Thymus (tissue), 11 donors: Measurements from ENCODE around the gene CTCF. TPM values are rescaled to one million over a fixed set of nuclear protein-coding genes. Genes with fewer than 3 reads are reported as not detected.

ENCODE experiments used
- DNase-seq, 9 donors: peaks; one replicate each; pipeline ENCODE4 v3.0.0-alpha.2; 2013; ENCODE audit warnings: low spot score in 9 of 9, low read depth in 6 of 9, missing footprints in 1 of 9
- H3K27ac ChIP-seq, 2 donors: one replicate each; pipeline ENCODE4 v1.5.1; 2013; ENCODE audit warnings: control low read depth in 1 of 2, low read depth in 1 of 2, low read length in 1 of 2, mild to moderate bottlenecking in 1 of 2, moderate library complexity in 1 of 2
- H3K27me3 ChIP-seq, 2 donors: one replicate each; pipeline ENCODE4 v1.5.1; 2013; ENCODE audit warnings: low read length in 1 of 2; ENCODE audit not compliant: control insufficient read depth in 2 of 2, insufficient read depth in 1 of 2
- H3K36me3 ChIP-seq, 2 donors: one replicate each; pipeline ENCODE4 v1.5.1; 2013; ENCODE audit warnings: low read length in 1 of 2, mild to moderate bottlenecking in 1 of 2, moderate library complexity in 1 of 2; ENCODE audit not compliant: control insufficient read depth in 2 of 2, insufficient read depth in 2 of 2
- H3K4me1 ChIP-seq, 2 donors: one replicate each; pipeline ENCODE4 v1.5.1; 2013; ENCODE audit warnings: low read length in 2 of 2; ENCODE audit not compliant: control insufficient read depth in 2 of 2, insufficient read depth in 2 of 2
- H3K4me3 ChIP-seq, 2 donors: one replicate each; pipeline ENCODE4 v1.5.1; 2013; ENCODE audit warnings: low read length in 2 of 2, control low read depth in 1 of 2, mild to moderate bottlenecking in 1 of 2
- H3K9me3 ChIP-seq, 2 donors: one replicate each; pipeline ENCODE4 v1.5.1; 2013; ENCODE audit warnings: low read length in 1 of 2, mild to moderate bottlenecking in 1 of 2; ENCODE audit not compliant: control insufficient read depth in 2 of 2, insufficient read depth in 1 of 2
- WGBS: extraction: QIAGEN DNeasy Blood & Tissue Kit; methylation state at CpG from one replicate; pipeline ENCODE4 v1.1.7; 2013; 5-methylcytosine and 5-hydroxymethylcytosine counted together
- polyA plus RNA-seq: library from polyadenylated mRNA; stranded (reverse); fragments of 200-250 nt; gene quantifications from one replicate; pipeline ENCODE4 v1.2.3, GENCODE V29; 2013
- total RNA-seq: library from RNA; stranded (reverse); fragments of 120-200 nt; gene quantifications from one replicate; pipeline ENCODE4 v1.2.4, GENCODE V29; 2013
- donor health status: healthy.

The CTCF gene
- total and polyA plus RNA-seq, 2 donors = 44.5 to 61.0 TPM

DNA sequence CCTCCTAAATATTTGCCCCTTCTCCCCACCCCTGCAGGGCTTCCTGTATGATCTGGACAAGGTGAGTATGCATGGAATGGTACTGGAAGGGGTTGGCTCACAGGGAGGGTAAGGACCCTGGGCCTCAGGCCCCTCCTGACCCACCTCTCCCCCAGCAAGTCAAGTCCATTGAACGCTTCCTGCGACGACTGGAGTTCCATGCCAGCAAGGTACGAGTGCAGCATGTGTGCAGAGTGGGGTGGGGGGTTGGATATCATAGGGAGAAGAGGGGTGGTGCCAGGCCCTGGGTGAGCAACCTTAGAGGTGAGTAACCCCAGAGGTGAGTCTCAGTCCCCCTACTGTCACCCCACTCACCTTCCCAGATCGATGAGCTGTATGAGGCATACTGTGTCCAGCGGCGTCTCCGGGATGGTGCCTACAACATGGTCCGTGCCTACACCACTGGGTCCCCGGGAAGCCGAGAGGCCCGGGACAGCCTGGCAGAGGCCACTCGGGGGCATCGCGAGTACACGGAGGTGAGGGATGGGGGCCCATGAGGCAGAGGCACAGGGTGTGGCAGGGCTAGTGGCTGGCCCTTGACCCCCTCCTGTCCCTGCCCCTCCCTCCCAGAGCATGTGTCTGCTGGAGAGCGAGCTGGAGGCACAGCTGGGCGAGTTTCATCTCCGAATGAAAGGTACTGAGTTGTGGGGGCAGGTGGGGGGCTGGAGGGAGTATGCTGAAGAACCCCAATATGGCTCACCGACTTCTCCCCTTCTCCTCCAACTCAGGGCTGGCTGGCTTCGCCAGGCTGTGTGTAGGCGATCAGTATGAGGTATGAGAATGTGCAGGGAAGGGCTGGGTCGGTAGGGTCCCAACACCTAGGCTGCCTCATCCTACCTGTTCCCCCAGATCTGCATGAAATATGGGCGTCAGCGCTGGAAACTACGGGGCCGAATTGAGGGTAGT is 22.4 kb upstream of the CTCF start:
- Histone ChIP-seq H3K36me3 (peaks cover 32 to 50% of the 10 kb centered on the region in 2 donors), H3K27ac (peak overlapping the region in 1 of 2 donors; percentile 15), H3K27me3 (peaks cover 3 to 44% of the 10 kb centered on the region in 2 donors), H3K4me1 (peaks cover 14 to 72% of the 10 kb centered on the region in 2 donors), H3K9me3 (peaks cover 0 to 2% of the 10 kb centered on the region in 2 donors), H3K4me3 (no peak overlapping the region)
- DNase-seq = peak in 1 of 9 donors; percentile 13
- WGBS = 96% methylated on average over 27 of the region's 27 CpGs

DNA sequence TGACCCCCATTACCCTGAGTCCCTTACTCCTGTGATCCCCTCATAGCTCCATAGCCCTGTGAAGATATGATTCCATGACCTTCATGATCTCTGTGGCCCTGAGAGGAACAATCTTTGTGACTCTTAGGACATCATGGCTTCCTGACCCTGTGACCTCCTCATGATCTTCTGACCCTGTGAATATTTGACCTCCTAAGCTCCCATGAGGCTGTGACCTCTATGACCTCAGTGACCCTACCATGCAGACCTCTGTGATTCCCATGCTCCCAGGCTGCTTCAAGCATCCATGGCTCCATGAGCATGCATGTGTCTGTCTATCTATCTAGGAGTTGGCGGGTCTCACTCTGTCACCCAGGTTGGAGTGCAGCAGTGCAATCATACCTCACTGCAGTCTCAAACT is 21.6 kb upstream of the CTCF start:
- no peak for DNase-seq
- WGBS = 98% methylated on average over 1 of the region's 1 CpG
- Histone ChIP-seq H3K36me3 (peaks cover 37 to 58% of the 10 kb centered on the region in 2 donors), H3K9me3 (peaks cover 0 to 2% of the 10 kb centered on the region in 2 donors), H3K27me3 (peaks cover 3 to 36% of the 10 kb centered on the region in 2 donors), H3K4me1 (peaks cover 20 to 73% of the 10 kb centered on the region in 2 donors), H3K4me3 (no peak overlapping the region), H3K27ac (no peak overlapping the region)

- Histone ChIP-seq H3K27me3 (peaks cover 0 to 27% of the 10 kb centered on the region in 2 donors), H3K9me3 (peaks cover 0 to 2% of the 10 kb centered on the region in 2 donors), H3K4me3 (no peak overlapping the region), H3K27ac (peak overlapping the region; percentile 41 to 43), H3K36me3 (peaks cover 37 to 59% of the 10 kb centered on the region in 2 donors), H3K4me1 (peaks cover 27 to 76% of the 10 kb centered on the region in 2 donors)
- no peak for DNase-seq
- WGBS = 94% methylated on average over 14 of the region's 14 CpGs
Measured at GRCh38 chr16:67541391-67542263, 20.7 kb upstream of the CTCF start.

DNA sequence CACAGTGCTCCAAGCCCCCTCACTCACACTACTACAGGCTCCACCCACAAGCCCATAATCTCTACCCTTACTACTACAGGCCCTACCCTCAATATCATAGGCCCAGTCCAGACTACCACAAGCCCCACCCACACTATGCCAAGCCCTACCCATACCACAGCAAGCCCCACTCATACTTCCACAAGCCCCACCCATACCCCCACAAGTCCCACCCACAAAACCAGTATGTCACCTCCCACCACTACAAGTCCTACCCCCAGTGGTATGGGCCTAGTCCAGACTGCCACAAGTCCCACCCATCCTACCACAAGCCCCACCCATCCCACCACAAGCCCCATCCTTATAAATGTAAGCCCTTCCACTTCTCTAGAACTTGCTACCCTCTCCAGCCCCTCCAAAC is 19.9 kb upstream of the CTCF start:
- peak in 5 of 9 donors; percentile 69 to 87 (median 76) for DNase-seq
- H3K27me3 ChIP-seq = peaks cover 0 to 19% of the 10 kb centered on the region in 2 donors
- H3K4me3 ChIP-seq = no peak overlapping the region
- H3K4me1 ChIP-seq = peaks cover 33 to 76% of the 10 kb centered on the region in 2 donors
- no peaks in the 10 kb centered on the region for H3K9me3 ChIP-seq
- H3K36me3 ChIP-seq = peaks cover 37 to 59% of the 10 kb centered on the region in 2 donors
- H3K27ac ChIP-seq = peak overlapping the region in 1 of 2 donors; percentile 41

- Histone ChIP-seq H3K4me3 (no peak overlapping the region), H3K27ac (no peak overlapping the region), H3K4me1 (peaks cover 37 to 80% of the 10 kb centered on the region in 2 donors), H3K36me3 (peaks cover 37 to 59% of the 10 kb centered on the region in 2 donors), H3K9me3 (no peaks in the 10 kb centered on the region), H3K27me3 (peaks cover 0 to 13% of the 10 kb centered on the region in 2 donors)
- DNase-seq = no peak
- WGBS = 96% methylated on average over 8 of the region's 8 CpGs
Measured at GRCh38 chr16:67543036-67543435, 19.3 kb upstream of the CTCF start.

DNA sequence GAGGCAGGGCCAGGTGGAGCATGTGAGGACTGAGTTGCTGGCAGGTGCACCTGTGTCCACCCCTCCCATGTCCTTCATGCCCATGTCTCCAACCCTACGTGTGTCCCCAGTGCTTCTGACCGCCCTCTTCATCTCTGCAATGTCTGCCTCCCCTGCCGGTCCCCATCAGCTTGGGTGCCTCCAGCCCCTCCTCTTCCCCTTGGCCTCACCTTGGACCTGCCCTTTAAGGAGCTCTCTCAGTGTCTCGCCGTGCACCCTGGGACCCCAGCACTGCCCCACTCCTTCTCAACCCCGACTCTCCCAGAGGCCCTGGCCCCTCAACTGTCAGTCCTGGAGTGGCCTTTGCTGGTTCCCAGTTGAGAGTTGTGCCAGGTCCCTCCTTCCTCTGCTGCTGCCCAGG is 18.7 kb upstream of the CTCF start:
- H3K27ac ChIP-seq = no peak overlapping the region

GRCh38 chr16:67544329-67544841 is 17.9 kb upstream of the CTCF start:
- Histone ChIP-seq H3K27me3 (no peaks in the 10 kb centered on the region), H3K9me3 (no peaks in the 10 kb centered on the region), H3K36me3 (peaks cover 37 to 62% of the 10 kb centered on the region in 2 donors), H3K4me1 (peaks cover 46 to 81% of the 10 kb centered on the region in 2 donors), H3K27ac (peak overlapping the region in 1 of 2 donors; percentile 100), H3K4me3 (no peak overlapping the region)
- DNase-seq = no peak
- 97% methylated on average over 13 of the region's 13 CpGs for WGBS

More for the DNA sequence above, 18.7 kb upstream of the CTCF start:
- H3K4me3 ChIP-seq = no peak overlapping the region
- H3K36me3 ChIP-seq = peaks cover 37 to 62% of the 10 kb centered on the region in 2 donors
- peaks cover 38 to 81% of the 10 kb centered on the region in 2 donors for H3K4me1 ChIP-seq
- no peak for DNase-seq
- peaks cover 0 to 8% of the 10 kb centered on the region in 2 donors for H3K27me3 ChIP-seq
- H3K9me3 ChIP-seq = no peaks in the 10 kb centered on the region
- 95% methylated on average over 6 of the region's 6 CpGs for WGBS

GRCh38 chr16:67544844-67545664 is 17.3 kb upstream of the CTCF start:
- peak overlapping the region in 1 of 2 donors; percentile 100 for H3K27ac ChIP-seq
- 77% methylated on average over 15 of the region's 15 CpGs for WGBS

More at GRCh38 chr16:67544844-67545664, 17.3 kb upstream of the CTCF start:
- H3K4me3 ChIP-seq = no peak overlapping the region
- H3K9me3 ChIP-seq = no peaks in the 10 kb centered on the region
- DNase-seq = peak in 1 of 9 donors; percentile 11
- peaks cover 33 to 65% of the 10 kb centered on the region in 2 donors for H3K36me3 ChIP-seq
- H3K4me1 ChIP-seq = peaks cover 53 to 85% of the 10 kb centered on the region in 2 donors
- H3K27me3 ChIP-seq = no peaks in the 10 kb centered on the region
